Germinal center (tissue), 1 donor: ENCODE measurements around the gene PTPA.
A peak's percentile ranks its signal among the peaks of the same experiment; 100 is the strongest.
"Not testable (repeated sequence)": the region's sequence is repeated elsewhere in the genome, so short reads cannot be mapped to it uniquely, and the experiment has no call there.

Source experiments
- DNase-seq: peaks from one replicate; pipeline ENCODE4 v3.0.0; 2012; ENCODE audit warnings: mixed read lengths, low spot score

The PTPA gene

GRCh38 chr9:129160712-129161533, 49.7 kb downstream of the PTPA start:
- DNase-seq: no peak

GRCh38 chr9:129161534-129161837, 50.3 kb downstream of the PTPA start:
- no peak for DNase-seq

DNA sequence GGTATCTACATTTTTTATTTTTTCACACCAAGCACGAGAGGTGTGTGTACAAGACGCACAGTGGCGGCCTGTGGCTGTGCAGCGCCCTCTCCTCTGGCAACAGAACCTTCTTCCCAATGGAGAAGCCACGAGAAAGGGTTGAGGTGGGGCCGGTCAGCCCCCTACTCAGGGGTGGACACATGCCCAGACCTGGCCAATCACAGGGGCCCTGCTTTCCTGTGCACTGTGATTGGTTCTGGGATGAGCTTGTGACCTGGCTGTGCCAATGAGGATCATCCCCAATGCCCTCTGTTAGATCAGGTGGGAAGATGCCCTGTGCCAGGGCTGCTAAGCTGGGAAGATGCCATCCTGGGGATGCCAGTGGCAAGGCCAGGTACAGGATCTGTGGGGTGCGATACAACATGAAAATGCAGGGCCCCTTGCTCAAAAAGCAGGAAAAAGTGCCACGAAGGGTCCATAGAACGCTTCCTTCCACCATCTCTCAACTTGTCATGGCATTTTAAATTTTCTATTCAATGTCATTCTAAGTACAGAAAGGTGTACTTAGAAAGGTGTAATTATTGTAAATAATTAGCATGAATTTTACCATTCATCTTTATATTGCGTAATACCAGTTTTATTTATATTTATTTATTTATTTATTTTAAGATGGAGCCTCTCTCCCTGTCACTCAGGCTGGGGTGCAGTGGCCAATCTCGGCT, 51.4 kb downstream of the PTPA start:
- no peak for DNase-seq

DNA sequence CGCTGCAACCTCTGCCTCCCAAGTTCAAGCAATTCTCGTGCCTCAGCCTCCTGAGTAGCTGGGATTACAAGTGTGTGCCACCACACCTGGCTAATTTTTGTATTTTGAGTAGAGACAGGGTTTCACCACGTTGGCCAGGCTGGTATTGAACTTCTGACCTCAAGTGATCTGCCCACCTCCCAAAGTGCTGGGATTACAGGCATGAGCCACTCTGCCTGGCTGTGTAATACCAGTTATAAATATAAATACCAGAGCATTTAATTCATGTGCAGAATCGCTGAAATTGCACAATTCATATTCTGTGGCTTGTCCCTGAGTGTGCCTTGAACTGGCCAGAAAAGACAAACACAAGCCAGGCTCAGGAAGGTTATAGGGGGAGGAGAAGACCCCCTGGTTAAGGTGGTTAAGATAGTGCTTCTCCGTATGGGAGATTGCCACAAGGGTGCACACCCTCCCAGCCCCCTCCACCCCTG, 52.0 kb downstream of the PTPA start:
- not testable (repeated sequence) for DNase-seq

DNA sequence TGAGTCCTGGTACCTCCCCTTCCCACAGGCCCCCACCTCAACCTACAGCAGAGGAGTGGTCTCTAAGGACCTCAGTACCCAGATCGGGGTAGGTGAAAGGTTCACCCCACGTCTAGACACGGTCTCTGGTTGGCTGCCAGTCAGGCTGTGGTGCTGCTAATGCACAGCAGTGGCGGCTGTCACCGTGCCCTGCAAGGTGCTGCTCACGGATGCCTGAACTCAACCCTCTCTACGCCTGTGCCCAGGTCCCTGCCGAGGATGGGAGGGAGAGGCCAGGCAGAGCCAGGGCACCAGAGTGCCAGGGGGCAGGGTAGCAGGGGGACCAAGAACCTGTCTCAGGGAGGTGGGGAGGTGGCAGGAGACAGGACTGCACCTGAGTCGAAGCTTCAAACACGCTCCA, 52.5 kb downstream of the PTPA start:
- no peak for DNase-seq

DNA sequence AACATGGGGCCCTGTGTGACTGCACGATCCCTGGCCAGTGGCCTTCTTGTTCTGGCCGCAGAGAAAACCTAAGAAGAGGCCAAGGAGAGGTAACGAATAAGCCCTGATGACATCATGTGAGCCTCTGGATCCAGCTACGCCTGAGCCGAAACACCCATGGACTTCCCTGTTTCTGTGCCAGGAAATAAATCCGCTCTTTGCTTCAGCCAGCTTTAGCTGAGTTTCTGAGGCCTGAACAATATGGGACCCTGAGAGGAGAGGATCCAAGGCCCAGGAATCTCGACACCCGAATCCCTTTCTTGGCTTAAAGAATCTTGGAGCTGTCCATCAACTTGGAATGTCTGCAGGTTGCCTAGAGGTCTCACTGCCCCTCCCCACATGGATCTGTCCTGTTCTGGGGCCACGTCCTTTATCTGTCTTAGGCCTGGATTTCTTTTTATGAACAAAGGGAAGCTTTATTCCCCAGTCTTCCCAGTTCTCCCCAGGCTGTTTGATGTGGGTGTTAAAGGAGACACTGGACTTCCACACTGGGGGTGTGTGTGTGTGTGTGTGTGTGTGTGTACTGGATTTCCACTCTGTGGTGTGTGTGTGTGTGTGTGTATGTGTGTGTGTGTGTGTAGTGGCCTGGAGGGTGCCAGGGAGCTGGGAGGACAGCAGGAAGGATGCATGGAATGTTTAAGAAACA, 53.2 kb downstream of the PTPA start:
- DNase-seq: no peak

- DNase-seq: no peak
Observed at GRCh38 chr9:129165198-129165597, 54.0 kb downstream of the PTPA start.

- no peak for DNase-seq
Observed at GRCh38 chr9:129166623-129167557, 55.7 kb downstream of the PTPA start.

- no peak for DNase-seq
Observed at GRCh38 chr9:129170229-129170628, 59.0 kb downstream of the PTPA start.

- no peak for DNase-seq
Observed at GRCh38 chr9:129171993-129172751, 61.0 kb downstream of the PTPA start.

DNA sequence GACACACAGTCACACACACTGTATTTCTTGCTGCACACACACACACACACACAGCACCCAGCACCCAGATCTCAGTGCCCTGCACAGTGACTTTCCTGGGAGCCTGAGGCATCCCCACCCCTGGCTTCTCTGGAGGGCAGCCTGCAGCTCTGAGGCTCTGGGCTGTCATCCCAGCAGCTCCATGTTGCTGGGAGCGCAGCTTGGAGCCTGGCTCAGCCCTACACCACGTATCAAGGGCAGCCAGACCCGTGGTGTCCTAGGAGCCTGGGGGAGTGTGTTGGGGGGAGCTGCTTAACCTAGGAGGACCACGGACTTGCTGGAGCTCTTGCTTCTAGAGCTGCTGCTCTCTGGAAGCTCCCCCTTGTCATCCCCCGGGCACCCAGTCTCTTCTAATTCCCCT, 61.6 kb downstream of the PTPA start:
- DNase-seq: no peak

GRCh38 chr9:129173296-129174101, 62.3 kb downstream of the PTPA start:
- no peak for DNase-seq

DNA sequence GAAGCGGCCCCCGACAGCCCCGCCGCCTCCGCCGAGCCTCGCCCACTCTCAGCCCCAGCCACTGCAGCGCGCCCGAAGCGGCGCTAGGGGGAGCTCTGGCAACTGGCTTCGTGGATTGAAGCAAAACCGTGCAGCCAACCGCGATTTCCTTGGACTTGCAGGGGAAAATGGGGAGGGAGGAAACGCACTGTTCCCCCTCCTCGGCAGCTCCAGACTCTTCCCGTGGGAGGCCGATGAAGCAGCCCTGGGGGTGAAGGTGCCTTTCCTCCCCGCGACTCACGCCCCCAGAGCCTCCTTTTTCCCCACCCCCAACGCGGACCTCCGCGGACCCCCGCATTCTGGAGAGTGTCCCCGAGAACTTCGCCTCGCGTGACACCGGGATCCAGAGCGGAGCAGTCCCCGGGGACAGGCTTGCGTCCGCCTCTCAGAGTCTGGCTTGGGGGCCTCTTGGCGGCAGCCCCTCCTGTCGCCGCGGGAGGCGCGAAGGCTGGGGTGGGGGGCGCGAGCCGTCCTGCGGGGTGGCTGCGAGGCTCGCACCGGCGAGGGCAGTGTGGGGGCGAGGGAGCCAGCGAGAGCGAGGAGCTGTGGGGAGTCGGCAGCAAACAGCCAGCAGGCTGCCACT, 63.0 kb downstream of the PTPA start:
- peak; percentile 87 for DNase-seq

DNA sequence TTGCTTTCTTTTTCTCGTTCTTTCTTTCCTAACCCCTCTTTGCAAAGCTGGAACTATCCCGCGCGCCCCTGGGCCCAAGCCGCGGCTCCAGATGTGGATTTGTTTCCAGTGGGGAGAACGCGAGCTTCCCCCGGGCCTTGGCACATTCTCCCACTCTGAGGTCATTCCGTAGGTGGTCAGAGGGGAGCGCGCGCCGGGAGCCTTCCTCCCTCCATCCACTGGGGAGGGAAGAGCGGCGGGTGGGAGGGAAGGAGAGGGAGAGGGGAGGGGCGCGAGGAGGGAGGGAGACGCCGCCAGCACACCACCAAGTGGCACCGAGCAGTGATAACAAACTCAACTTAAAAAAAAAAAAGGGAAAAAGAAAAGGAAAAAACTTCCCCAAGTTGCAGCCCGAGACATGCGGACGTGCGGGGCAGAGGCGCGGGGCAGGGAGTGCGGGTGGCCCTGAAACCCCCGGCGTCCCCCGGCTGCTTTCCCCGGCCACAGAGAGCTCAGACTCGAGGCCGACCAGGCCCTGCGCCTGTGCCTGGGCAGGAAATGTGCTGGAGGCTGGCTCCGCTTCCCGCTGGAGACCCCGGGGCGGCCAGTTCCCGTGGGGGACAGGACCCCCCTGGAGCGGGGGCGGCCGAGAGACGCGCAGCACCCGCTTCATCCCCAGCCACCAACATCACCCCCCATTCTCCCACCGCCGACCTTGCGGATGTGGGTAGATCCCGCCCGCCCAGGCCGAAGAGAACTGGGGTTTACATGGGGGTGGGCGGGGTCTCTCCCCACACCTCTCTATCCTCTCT, 63.7 kb downstream of the PTPA start:
- DNase-seq: no peak

GRCh38 chr9:129175515-129175824, 64.3 kb downstream of the PTPA start:
- no peak for DNase-seq

DNA sequence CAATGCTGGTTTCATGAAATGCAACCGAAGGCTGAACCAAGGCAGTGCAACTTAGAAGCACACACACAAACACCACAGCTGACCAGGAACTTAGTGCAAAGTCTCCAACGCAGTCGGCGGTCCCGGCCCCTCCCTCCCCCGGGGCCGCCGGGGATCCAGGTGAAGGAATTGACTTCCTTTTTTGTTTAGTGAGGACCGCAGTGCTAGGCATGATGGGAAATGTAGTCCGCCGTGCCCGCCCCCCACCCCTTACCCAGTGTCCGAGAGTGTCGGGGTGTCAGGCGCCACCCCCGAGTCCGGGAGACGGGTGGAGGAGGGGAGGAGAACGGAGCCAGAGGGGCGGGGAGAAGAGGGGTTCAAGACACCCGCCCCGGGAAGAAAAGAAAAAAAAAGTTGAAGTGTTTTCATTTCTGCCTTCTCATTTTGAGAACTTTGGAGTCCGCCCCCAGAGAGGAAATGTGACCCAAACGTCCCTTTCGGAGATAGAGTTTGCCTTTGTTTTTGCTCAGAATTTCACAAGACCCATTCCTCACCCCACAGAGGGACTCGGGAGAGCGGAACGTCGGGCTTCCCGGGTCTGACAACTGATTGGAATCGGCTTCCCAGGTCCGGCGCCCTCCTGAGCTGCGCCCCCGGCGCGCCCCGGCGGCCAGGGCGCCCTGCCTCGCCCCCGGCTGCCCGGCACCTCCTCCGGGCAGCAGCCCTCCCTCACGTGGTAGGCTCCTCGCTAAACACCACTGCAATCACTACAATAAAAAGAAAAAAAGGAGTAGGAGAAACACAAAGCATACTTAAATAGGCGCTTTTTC, 64.8 kb downstream of the PTPA start:
- DNase-seq: peak; percentile 75

DNA sequence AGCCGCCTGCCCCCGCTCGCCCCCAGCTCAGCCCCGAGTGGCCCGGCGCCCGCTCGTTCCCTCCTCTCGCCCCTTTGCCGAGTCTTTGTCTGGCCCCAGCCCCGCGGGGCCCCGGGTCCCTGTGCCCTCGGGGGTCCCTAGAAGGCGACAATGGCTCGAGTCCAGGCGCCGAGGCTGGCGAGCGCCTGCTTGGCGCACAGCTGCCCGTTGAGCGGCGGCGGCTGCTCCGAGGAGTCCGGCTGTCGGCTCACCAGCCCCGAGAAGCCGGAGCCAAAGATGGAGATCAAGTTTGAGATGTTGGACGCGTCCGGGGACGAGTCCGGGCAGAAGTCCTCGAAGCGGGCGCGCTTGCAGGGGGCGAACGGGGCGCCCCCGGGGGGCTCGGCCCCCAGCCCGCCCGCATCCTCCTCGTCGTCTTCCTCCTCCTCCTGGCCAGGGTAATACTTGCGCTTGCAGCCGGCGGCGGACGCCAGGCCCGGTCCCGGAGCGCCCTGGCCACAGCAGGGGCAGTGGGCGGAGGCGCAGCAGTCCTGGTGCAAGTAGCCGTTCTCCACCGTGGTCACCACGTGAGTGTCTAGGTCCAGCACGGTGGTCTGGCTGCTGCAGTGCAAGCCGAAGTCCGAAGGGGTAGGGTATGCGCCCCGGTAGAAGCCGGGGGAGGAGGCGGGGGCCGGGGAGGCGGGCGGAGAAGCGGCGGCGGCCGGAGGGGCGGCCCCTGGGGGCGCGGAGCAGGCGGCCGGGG, 65.7 kb downstream of the PTPA start:
- DNase-seq: no peak

DNA sequence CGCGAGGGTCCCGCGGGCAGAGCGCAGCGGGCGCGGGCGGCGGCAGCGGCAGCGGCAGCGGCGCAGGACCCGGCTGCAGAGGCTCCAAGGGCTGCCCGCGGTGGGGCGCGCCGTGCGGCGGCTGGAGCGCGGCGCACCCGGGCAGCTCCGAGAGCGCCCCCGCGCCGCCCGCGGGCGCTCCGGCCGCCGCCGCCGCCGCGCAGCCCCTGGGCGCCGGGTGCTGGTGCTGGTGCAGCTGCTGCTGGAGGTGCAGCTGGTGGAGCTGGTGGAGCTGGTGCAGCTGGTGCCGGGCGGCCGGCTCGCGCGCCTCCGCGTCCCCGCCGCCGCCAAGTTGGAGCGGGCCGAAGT, 66.2 kb downstream of the PTPA start:
- peak; percentile 74 for DNase-seq
